ENCODE measurements around the gene ITPKB. TPM values are rescaled to one million over a fixed set of nuclear protein-coding genes. Genes with fewer than 3 reads are reported as not detected.

The ITPKB gene
- total and polyA plus RNA-seq, 2 experiments from 2014 or later: 0.31 to 5.2 TPM

GRCh38 chr1:226653311-226653921 is 85.7 kb downstream of the ITPKB start (continued):
- TF ChIP-seq, protein P1, sequence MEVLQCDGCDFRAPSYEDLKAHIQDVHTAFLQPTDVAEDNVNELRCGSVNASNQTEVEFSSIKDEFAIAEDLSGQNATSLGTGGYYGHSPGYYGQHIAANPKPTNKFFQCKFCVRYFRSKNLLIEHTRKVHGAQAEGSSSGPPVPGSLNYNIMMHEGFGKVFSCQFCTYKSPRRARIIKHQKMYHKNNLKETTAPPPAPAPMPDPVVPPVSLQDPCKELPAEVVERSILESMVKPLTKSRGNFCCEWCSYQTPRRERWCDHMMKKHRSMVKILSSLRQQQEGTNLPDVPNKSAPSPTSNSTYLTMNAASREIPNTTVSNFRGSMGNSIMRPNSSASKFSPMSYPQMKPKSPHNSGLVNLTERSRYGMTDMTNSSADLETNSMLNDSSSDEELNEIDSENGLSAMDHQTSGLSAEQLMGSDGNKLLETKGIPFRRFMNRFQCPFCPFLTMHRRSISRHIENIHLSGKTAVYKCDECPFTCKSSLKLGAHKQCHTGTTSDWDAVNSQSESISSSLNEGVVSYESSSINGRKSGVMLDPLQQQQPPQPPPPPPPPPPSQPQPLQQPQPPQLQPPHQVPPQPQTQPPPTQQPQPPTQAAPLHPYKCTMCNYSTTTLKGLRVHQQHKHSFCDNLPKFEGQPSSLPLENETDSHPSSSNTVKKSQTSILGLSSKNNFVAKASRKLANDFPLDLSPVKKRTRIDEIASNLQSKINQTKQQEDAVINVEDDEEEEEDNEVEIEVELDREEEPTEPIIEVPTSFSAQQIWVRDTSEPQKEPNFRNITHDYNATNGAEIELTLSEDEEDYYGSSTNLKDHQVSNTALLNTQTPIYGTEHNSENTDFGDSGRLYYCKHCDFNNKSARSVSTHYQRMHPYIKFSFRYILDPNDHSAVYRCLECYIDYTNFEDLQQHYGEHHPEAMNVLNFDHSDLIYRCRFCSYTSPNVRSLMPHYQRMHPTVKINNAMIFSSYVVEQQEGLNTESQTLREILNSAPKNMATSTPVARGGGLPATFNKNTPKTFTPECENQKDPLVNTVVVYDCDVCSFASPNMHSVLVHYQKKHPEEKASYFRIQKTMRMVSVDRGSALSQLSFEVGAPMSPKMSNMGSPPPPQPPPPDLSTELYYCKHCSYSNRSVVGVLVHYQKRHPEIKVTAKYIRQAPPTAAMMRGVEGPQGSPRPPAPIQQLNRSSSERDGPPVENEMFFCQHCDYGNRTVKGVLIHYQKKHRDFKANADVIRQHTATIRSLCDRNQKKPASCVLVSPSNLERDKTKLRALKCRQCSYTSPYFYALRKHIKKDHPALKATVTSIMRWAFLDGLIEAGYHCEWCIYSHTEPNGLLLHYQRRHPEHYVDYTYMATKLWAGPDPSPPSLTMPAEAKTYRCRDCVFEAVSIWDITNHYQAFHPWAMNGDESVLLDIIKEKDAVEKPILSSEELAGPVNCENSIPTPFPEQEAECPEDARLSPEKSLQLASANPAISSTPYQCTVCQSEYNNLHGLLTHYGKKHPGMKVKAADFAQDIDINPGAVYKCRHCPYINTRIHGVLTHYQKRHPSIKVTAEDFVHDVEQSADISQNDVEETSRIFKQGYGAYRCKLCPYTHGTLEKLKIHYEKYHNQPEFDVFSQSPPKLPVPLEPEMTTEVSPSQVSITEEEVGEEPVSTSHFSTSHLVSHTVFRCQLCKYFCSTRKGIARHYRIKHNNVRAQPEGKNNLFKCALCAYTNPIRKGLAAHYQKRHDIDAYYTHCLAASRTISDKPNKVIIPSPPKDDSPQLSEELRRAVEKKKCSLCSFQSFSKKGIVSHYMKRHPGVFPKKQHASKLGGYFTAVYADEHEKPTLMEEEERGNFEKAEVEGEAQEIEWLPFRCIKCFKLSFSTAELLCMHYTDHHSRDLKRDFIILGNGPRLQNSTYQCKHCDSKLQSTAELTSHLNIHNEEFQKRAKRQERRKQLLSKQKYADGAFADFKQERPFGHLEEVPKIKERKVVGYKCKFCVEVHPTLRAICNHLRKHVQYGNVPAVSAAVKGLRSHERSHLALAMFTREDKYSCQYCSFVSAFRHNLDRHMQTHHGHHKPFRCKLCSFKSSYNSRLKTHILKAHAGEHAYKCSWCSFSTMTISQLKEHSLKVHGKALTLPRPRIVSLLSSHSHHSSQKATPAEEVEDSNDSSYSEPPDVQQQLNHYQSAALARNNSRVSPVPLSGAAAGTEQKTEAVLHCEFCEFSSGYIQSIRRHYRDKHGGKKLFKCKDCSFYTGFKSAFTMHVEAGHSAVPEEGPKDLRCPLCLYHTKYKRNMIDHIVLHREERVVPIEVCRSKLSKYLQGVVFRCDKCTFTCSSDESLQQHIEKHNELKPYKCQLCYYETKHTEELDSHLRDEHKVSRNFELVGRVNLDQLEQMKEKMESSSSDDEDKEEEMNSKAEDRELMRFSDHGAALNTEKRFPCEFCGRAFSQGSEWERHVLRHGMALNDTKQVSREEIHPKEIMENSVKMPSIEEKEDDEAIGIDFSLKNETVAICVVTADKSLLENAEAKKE (CRISPR knock-in tag; IDR thresholded peaks at IDR 0.05): no peak
- TF ChIP-seq, protein P2, sequence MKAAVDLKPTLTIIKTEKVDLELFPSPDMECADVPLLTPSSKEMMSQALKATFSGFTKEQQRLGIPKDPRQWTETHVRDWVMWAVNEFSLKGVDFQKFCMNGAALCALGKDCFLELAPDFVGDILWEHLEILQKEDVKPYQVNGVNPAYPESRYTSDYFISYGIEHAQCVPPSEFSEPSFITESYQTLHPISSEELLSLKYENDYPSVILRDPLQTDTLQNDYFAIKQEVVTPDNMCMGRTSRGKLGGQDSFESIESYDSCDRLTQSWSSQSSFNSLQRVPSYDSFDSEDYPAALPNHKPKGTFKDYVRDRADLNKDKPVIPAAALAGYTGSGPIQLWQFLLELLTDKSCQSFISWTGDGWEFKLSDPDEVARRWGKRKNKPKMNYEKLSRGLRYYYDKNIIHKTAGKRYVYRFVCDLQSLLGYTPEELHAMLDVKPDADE (IDR thresholded peaks at IDR 0.05): no peak

GRCh38 chr1:226652613-226653012 is 86.5 kb downstream of the ITPKB start:
- Mint-ChIP-seq H3K9me3 (no peaks in the 10 kb centered on the region; the same call in 2 of the 3 replicates), H3K27ac (no peak overlapping the region), H3K27me3 (ENCODE audit: insufficient read depth, low read depth, poor library complexity) (peaks cover 21% of the 10 kb centered on the region), H3K36me3 (ENCODE audit: low read depth) (no peaks in the 10 kb centered on the region), H3K4me1 (peaks cover 60% of the 10 kb centered on the region), H3K4me3 (no peak overlapping the region)
- ATAC-seq (no peak), DNase-seq (ENCODE audit: low spot score) (no peak)
- H3K4me2 ChIP-seq: no peak overlapping the region
- no peaks in the 10 kb centered on the region for H3K36me3 ChIP-seq (ENCODE audit: insufficient read depth)
- 0 out of 2 replicates have a peak, but pooled peaks cover 7% of the 10 kb centered on the region for H3F3A ChIP-seq (replicated peaks; ENCODE audit: low read depth)
- H3K4me1 ChIP-seq (ENCODE audit: insufficient read depth): peaks cover 33% of the 10 kb centered on the region
- H2AFZ ChIP-seq: no peak overlapping the region
- no peak overlapping the region for H3K4me3 ChIP-seq
- no peaks in the 10 kb centered on the region for H3K9me2 ChIP-seq (ENCODE audit: insufficient read depth)
- no peaks in the 10 kb centered on the region for H3K27me3 ChIP-seq (ENCODE audit: insufficient read depth)
- no peaks in the 10 kb centered on the region for H4K20me1 ChIP-seq (replicated peaks; ENCODE audit: insufficient read depth)
- no peak overlapping the region for H3K27ac ChIP-seq (ENCODE audit: low read depth)
- no peaks in the 10 kb centered on the region for H3K79me2 ChIP-seq (replicated peaks; ENCODE audit: insufficient read depth)
- TF ChIP-seq REST (IDR thresholded peaks at IDR 0.05; ENCODE audit: unreplicated experiment) (no peak), NANOG (IDR thresholded peaks at IDR 0.05; ENCODE audit: borderline replicate concordance) (no peak), STAT1 (IDR thresholded peaks at IDR 0.05; ENCODE audit: unreplicated experiment) (no peak), ZNF114 (CRISPR knock-in tag; IDR thresholded peaks at IDR 0.05) (no peak), EZH2 (IDR thresholded peaks at IDR 0.05; ENCODE audit: low read depth, unreplicated experiment) (no peak), JUNB (IDR thresholded peaks at IDR 0.05; ENCODE audit: unreplicated experiment) (no peak), CREB1 (CRISPR knock-in tag; IDR thresholded peaks at IDR 0.05; ENCODE audit: low read depth) (no peak), POLR2AphosphoS5 (IDR thresholded peaks at IDR 0.05; ENCODE audit: low read depth) (no peak)
- TF ChIP-seq, protein P2 (IDR thresholded peaks at IDR 0.05): no peak
- TF ChIP-seq, protein P3, sequence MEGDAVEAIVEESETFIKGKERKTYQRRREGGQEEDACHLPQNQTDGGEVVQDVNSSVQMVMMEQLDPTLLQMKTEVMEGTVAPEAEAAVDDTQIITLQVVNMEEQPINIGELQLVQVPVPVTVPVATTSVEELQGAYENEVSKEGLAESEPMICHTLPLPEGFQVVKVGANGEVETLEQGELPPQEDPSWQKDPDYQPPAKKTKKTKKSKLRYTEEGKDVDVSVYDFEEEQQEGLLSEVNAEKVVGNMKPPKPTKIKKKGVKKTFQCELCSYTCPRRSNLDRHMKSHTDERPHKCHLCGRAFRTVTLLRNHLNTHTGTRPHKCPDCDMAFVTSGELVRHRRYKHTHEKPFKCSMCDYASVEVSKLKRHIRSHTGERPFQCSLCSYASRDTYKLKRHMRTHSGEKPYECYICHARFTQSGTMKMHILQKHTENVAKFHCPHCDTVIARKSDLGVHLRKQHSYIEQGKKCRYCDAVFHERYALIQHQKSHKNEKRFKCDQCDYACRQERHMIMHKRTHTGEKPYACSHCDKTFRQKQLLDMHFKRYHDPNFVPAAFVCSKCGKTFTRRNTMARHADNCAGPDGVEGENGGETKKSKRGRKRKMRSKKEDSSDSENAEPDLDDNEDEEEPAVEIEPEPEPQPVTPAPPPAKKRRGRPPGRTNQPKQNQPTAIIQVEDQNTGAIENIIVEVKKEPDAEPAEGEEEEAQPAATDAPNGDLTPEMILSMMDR (conservative IDR thresholded peaks at IDR 0.05; ENCODE audit: low read depth in 2 of 2): no peak

All from GM23338 (cell line).